Renal pelvis (tissue), 4 donors: Measurements from ENCODE around the gene SLC1A4. TPM values are rescaled to one million over a fixed set of nuclear protein-coding genes. Genes with fewer than 3 reads are reported as not detected.

Source experiments
- DNase-seq: peaks from one replicate; pipeline ENCODE4 v3.0.0-alpha.2; 2013
- polyA plus RNA-seq, 3 donors: library from polyadenylated mRNA; unstranded; fragments of 120-200 nt; gene quantifications; one replicate each; pipeline ENCODE4 v1.2.1, GENCODE V29; 2013; ENCODE audit not compliant: insufficient read length in 3 of 3

Gene SLC1A4
- polyA plus RNA-seq, 3 donors = 5.9 to 9.0 (median 7.0) TPM

- no peak for DNase-seq
These were observed 57.6 kb downstream of the SLC1A4 start for GRCh38 chr2:65046633-65047407.

- no peak for DNase-seq
These were observed 59.9 kb downstream of the SLC1A4 start for GRCh38 chr2:65049010-65049639.

GRCh38 chr2:65050931-65051330 is 61.7 kb downstream of the SLC1A4 start:
- no peak for DNase-seq

- no peak for DNase-seq
These were observed 64.0 kb downstream of the SLC1A4 start for GRCh38 chr2:65053199-65053598.

GRCh38 chr2:65054749-65055421 is 65.7 kb downstream of the SLC1A4 start:
- DNase-seq = no peak

GRCh38 chr2:65055422-65056214 is 66.4 kb downstream of the SLC1A4 start:
- no peak for DNase-seq

- DNase-seq = peak; percentile 97
These were observed 67.2 kb downstream of the SLC1A4 start, which contains the start of gene CEP68 for GRCh38 chr2:65056215-65057053. TSS of gene CEP68 (plus strand) at chr2:65056416. CDS start at chr2:65069445, 13,029 bp downstream.

- DNase-seq = no peak
These were observed 67.8 kb downstream of the SLC1A4 start for GRCh38 chr2:65057054-65057375.

GRCh38 chr2:65057391-65058052 is 68.3 kb downstream of the SLC1A4 start:
- no peak for DNase-seq

GRCh38 chr2:65059071-65059470 is 69.9 kb downstream of the SLC1A4 start:
- DNase-seq = no peak

GRCh38 chr2:65061146-65061909 is 72.1 kb downstream of the SLC1A4 start:
- DNase-seq = no peak

- DNase-seq = no peak
These were observed 72.7 kb downstream of the SLC1A4 start for GRCh38 chr2:65061910-65062339.

- DNase-seq = peak; percentile 47
These were observed 73.9 kb downstream of the SLC1A4 start for GRCh38 chr2:65062843-65063825.

GRCh38 chr2:65064728-65065552 is 75.7 kb downstream of the SLC1A4 start:
- DNase-seq = no peak

GRCh38 chr2:65067806-65068553 is 78.8 kb downstream of the SLC1A4 start:
- no peak for DNase-seq

- no peak for DNase-seq
These were observed 80.2 kb downstream of the SLC1A4 start for GRCh38 chr2:65069439-65069824.
